A673 (cell line): Measurements from ENCODE around the gene CCDC82.
A peak's percentile ranks its signal among the peaks of the same experiment; 100 is the strongest.

Experiments used
- CTCF ChIP-seq: fragments of 300-800, 200-600 bp; sonication (generic); conservative IDR thresholded peaks from 2 replicates; pipeline ENCODE4 v1.5.1; 2017; ENCODE audit warnings: low read depth, mild to moderate bottlenecking, antibody characterized with exemption, low read length, moderate library complexity, mixed read lengths
- EZH2 ChIP-seq: fragments of 200-600 bp; sonication (generic); IDR thresholded peaks from 2 replicates; pipeline ENCODE4 v1.6.1; 2017; ENCODE audit warnings: borderline replicate concordance, low read depth, mild to moderate bottlenecking, mixed read lengths, antibody characterized with exemption, low read length; ENCODE audit not compliant: poor library complexity, severe bottlenecking

- TF ChIP-seq CTCF, result peak; percentile 28; the same call in 1 of the 2 replicates
- no peak for TF ChIP-seq EZH2
Observed at GRCh38 chr11:96391698-96392307, 2.1 kb upstream of the CCDC82 start.
